Gastrocnemius medialis (tissue), 4 donors: ENCODE results near the gene MED9.

ENCODE experiments used
- POLR2A ChIP-seq, 2 donors: fragments of 450-650 bp; IDR thresholded peaks; one replicate each; pipeline ENCODE4 v1.6.1; 2017; ENCODE audit warnings: antibody characterized with exemption in 2 of 2, mild to moderate bottlenecking in 2 of 2, moderate library complexity in 2 of 2
- TF ChIP-seq, protein P1 (sequence below), 5 experiments: fragments of 450-650 bp in 3 of 5; fragments of 200-600 bp in 2 of 5; sonication (generic) in 2 of 5; IDR thresholded peaks in 4 of 5; conservative IDR thresholded peaks in 1 of 5; 1 replicate in 4 of 5; 2 replicates in 1 of 5; pipeline ENCODE4 v1.5.1; 2016 to 2019; ENCODE audit warnings: antibody characterized with exemption in 5 of 5, mild to moderate bottlenecking in 3 of 5, moderate library complexity in 3 of 5

GRCh38 chr17:17495536-17496188 is 18.9 kb downstream of the MED9 start:
- TF ChIP-seq POLR2A (IDR thresholded peaks at IDR 0.05): no peak
- TF ChIP-seq, protein P1, sequence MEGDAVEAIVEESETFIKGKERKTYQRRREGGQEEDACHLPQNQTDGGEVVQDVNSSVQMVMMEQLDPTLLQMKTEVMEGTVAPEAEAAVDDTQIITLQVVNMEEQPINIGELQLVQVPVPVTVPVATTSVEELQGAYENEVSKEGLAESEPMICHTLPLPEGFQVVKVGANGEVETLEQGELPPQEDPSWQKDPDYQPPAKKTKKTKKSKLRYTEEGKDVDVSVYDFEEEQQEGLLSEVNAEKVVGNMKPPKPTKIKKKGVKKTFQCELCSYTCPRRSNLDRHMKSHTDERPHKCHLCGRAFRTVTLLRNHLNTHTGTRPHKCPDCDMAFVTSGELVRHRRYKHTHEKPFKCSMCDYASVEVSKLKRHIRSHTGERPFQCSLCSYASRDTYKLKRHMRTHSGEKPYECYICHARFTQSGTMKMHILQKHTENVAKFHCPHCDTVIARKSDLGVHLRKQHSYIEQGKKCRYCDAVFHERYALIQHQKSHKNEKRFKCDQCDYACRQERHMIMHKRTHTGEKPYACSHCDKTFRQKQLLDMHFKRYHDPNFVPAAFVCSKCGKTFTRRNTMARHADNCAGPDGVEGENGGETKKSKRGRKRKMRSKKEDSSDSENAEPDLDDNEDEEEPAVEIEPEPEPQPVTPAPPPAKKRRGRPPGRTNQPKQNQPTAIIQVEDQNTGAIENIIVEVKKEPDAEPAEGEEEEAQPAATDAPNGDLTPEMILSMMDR (IDR thresholded peaks at IDR 0.05 in 4 of 5, conservative IDR thresholded peaks at IDR 0.05 in 1 of 5): no peak
